ENCODE results near the gene LCLAT1.

DNA sequence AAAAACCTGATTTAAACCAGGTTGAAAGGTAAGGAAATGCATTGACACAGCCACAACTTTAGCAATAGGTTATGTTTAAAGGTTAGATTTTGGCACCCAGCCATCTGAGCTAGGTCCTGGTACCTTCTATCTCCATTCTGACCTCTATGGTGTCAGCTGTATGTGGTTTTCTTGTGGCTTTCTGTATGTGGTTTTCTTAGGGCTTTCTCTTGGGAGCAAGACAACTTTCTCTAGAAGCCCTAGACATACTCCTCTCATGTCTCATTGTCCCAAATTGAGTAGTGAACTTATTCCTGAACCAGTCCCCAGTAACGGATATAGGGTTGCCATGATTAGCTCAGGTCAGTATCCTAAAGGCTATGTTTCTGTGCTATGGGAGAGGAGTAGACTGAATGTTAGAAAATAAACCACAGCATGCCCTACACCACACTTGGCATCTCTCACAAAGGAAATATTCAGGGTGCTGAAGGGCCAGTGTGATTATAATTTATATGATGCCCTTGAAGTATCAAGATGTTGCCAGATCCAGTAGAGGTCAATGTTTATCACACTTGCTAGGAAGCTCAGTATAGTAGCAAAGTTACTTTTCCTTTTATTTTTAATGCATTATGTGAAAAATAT is 184.1 kb downstream of the LCLAT1 start:
- TF ChIP-seq CTCF (conservative IDR thresholded peaks at IDR 0.05; ENCODE audit: low read length) (no peak), EZH2phosphoT487 (IDR thresholded peaks at IDR 0.05; ENCODE audit: borderline replicate concordance) (no peak)

Data from Loucy (cell line).